ENCODE measurements around the gene PTPN3.
"Not testable (repeated sequence)": the region's sequence is repeated elsewhere in the genome, so short reads cannot be mapped to it uniquely, and the experiment has no call there.

Gene PTPN3

GRCh38 chr9:109344866-109345265 is 153.2 kb downstream of the PTPN3 start:
- H3K9ac ChIP-seq (ENCODE audit: low read length): no peak overlapping the region
- H3K9me3 ChIP-seq (ENCODE audit: insufficient read depth, low read length): no peaks in the 10 kb centered on the region
- H2AFZ ChIP-seq (ENCODE audit: low read depth, low read length, severe bottlenecking): no peak overlapping the region
- no peaks in the 10 kb centered on the region for H3F3A ChIP-seq (ENCODE audit: insufficient read depth)
- H3K27ac ChIP-seq (ENCODE audit: low read depth, low read length): no peak overlapping the region
- H3K9me2 ChIP-seq (replicated peaks; ENCODE audit: insufficient read depth, low read length): no peaks in the 10 kb centered on the region
- H3K4me2 ChIP-seq (ENCODE audit: low read depth, low read length, poor library complexity, severe bottlenecking): no peak overlapping the region
- H3K4me3 ChIP-seq (ENCODE audit: insufficient read depth, low read length, poor library complexity, severe bottlenecking): no peak overlapping the region
- H3K27me3 ChIP-seq (ENCODE audit: low read length): no peaks in the 10 kb centered on the region
- H4K20me1 ChIP-seq (ENCODE audit: low read depth, low read length): no peaks in the 10 kb centered on the region
- no peaks in the 10 kb centered on the region for H3K79me2 ChIP-seq (ENCODE audit: insufficient read depth, low read length)
- TF ChIP-seq EZH2phosphoT487 (conservative IDR thresholded peaks at IDR 0.05; ENCODE audit: low read length) (no peak), CTCF (IDR thresholded peaks at IDR 0.05; ENCODE audit: insufficient read depth, low read length, poor library complexity, severe bottlenecking) (no peak)
- H3K36me3 ChIP-seq (ENCODE audit: low read length): no peaks in the 10 kb centered on the region

GRCh38 chr9:109342878-109343277 is 155.2 kb downstream of the PTPN3 start:
- H3K9ac ChIP-seq (ENCODE audit: low read length): no peak overlapping the region
- H3K27ac ChIP-seq (ENCODE audit: low read depth, low read length): no peak overlapping the region
- no peak overlapping the region for H3K4me3 ChIP-seq (ENCODE audit: insufficient read depth, low read length, poor library complexity, severe bottlenecking)
- no peak overlapping the region for H2AFZ ChIP-seq (ENCODE audit: low read depth, low read length, severe bottlenecking)
- no peaks in the 10 kb centered on the region for H3K27me3 ChIP-seq (ENCODE audit: low read length)
- no peak for TF ChIP-seq CTCF (IDR thresholded peaks at IDR 0.05; ENCODE audit: insufficient read depth, low read length, poor library complexity, severe bottlenecking)
- TF ChIP-seq EZH2phosphoT487 (conservative IDR thresholded peaks at IDR 0.05; ENCODE audit: low read length): no peak
- H3K9me2 ChIP-seq (replicated peaks; ENCODE audit: insufficient read depth, low read length): no peaks in the 10 kb centered on the region
- H3F3A ChIP-seq (ENCODE audit: insufficient read depth): no peaks in the 10 kb centered on the region
- no peaks in the 10 kb centered on the region for H3K9me3 ChIP-seq (ENCODE audit: insufficient read depth, low read length)
- H3K79me2 ChIP-seq (ENCODE audit: insufficient read depth, low read length): no peaks in the 10 kb centered on the region
- H3K4me2 ChIP-seq (ENCODE audit: low read depth, low read length, poor library complexity, severe bottlenecking): no peak overlapping the region
- no peaks in the 10 kb centered on the region for H3K36me3 ChIP-seq (ENCODE audit: low read length)
- no peaks in the 10 kb centered on the region for H4K20me1 ChIP-seq (ENCODE audit: low read depth, low read length)

GRCh38 chr9:109341561-109341960 is 156.5 kb downstream of the PTPN3 start:
- Histone ChIP-seq H2AFZ (ENCODE audit: low read depth, low read length, severe bottlenecking) (no peak overlapping the region), H3K4me2 (ENCODE audit: low read depth, low read length, poor library complexity, severe bottlenecking) (no peak overlapping the region), H3K9me3 (ENCODE audit: insufficient read depth, low read length) (no peaks in the 10 kb centered on the region), H3K27ac (ENCODE audit: low read depth, low read length) (no peak overlapping the region), H3K27me3 (ENCODE audit: low read length) (no peaks in the 10 kb centered on the region), H3K9ac (ENCODE audit: low read length) (no peak overlapping the region), H4K20me1 (ENCODE audit: low read depth, low read length) (no peaks in the 10 kb centered on the region), H3K36me3 (ENCODE audit: low read length) (no peaks in the 10 kb centered on the region), H3F3A (ENCODE audit: insufficient read depth) (no peaks in the 10 kb centered on the region), H3K4me3 (ENCODE audit: insufficient read depth, low read length, poor library complexity, severe bottlenecking) (no peak overlapping the region), H3K9me2 (replicated peaks; ENCODE audit: insufficient read depth, low read length) (no peaks in the 10 kb centered on the region), H3K79me2 (ENCODE audit: insufficient read depth, low read length) (no peaks in the 10 kb centered on the region)
- TF ChIP-seq EZH2phosphoT487 (conservative IDR thresholded peaks at IDR 0.05; ENCODE audit: low read length) (no peak), CTCF (IDR thresholded peaks at IDR 0.05; ENCODE audit: insufficient read depth, low read length, poor library complexity, severe bottlenecking) (no peak)

GRCh38 chr9:109340979-109341378 is 157.1 kb downstream of the PTPN3 start:
- H3K27me3 ChIP-seq (ENCODE audit: low read length); H3K4me2 ChIP-seq (ENCODE audit: low read depth, low read length, poor library complexity, severe bottlenecking); H3F3A ChIP-seq (ENCODE audit: insufficient read depth); H2AFZ ChIP-seq (ENCODE audit: low read depth, low read length, severe bottlenecking); H3K9me3 ChIP-seq (ENCODE audit: insufficient read depth, low read length); H3K79me2 ChIP-seq (ENCODE audit: insufficient read depth, low read length); H3K4me3 ChIP-seq (ENCODE audit: insufficient read depth, low read length, poor library complexity, severe bottlenecking); H4K20me1 ChIP-seq (ENCODE audit: low read depth, low read length); H3K36me3 ChIP-seq (ENCODE audit: low read length); H3K9me2 ChIP-seq (replicated peaks; ENCODE audit: insufficient read depth, low read length); H3K27ac ChIP-seq (ENCODE audit: low read depth, low read length); H3K9ac ChIP-seq (ENCODE audit: low read length): not testable (repeated sequence)

Data from SU-DHL-6 (cell line).